Endothelial cell of umbilical vein (primary cell): ENCODE measurements around the gene VRK2.

Experiments used
- CTCF ChIP-seq, 2 donors: IDR thresholded peaks; 1 replicate in 1 of 2; 2 replicates in 1 of 2; pipeline ENCODE4 v1.5.1; 2011; ENCODE audit warnings: low read length in 2 of 2, mild to moderate bottlenecking in 2 of 2, moderate library complexity in 2 of 2, control low read depth in 1 of 2, inconsistent platforms in 1 of 2, low read depth in 1 of 2; ENCODE audit not compliant: insufficient read depth in 1 of 2; ENCODE audit errors: extremely low read depth in 1 of 2
- EZH2 ChIP-seq: IDR thresholded peaks from 2 replicates; pipeline ENCODE4 v1.6.1; 2012; ENCODE audit warnings: borderline replicate concordance, low read depth, mild to moderate bottlenecking, moderate library complexity, low read length, inconsistent platforms; ENCODE audit not compliant: severe bottlenecking
- FOS ChIP-seq: IDR thresholded peaks from 2 replicates; pipeline ENCODE4 v1.6.1; 2011; ENCODE audit warnings: mild to moderate bottlenecking, low read length, moderate library complexity, borderline replicate concordance; ENCODE audit not compliant: insufficient read depth
- GATA2 ChIP-seq: IDR thresholded peaks from 2 replicates; pipeline ENCODE4 v1.7.0; 2011; ENCODE audit warnings: low read depth, mild to moderate bottlenecking, moderate library complexity, mixed read lengths, low read length; ENCODE audit not compliant: insufficient read length, insufficient read depth
- JUN ChIP-seq: IDR thresholded peaks from 2 replicates; pipeline ENCODE4 v1.6.1; 2011; ENCODE audit warnings: borderline replicate concordance, low read depth; ENCODE audit not compliant: insufficient read length, insufficient read depth
- MAX ChIP-seq: IDR thresholded peaks from 2 replicates; pipeline ENCODE4 v1.6.1; 2011; ENCODE audit not compliant: insufficient read depth, insufficient read length
- POLR2A ChIP-seq: IDR thresholded peaks from 2 replicates; pipeline ENCODE4 v1.6.1; 2012; ENCODE audit warnings: low read depth, mild to moderate bottlenecking, control low read depth, low read length
- POLR2AphosphoS5 ChIP-seq: IDR thresholded peaks from 2 replicates; pipeline ENCODE4 v1.6.1; 2012; ENCODE audit warnings: low read depth, mild to moderate bottlenecking, control low read depth, low read length, moderate library complexity; ENCODE audit not compliant: insufficient read depth

- TF ChIP-seq POLR2AphosphoS5, result no peak
- no peak for TF ChIP-seq POLR2A
- TF ChIP-seq CTCF (IDR thresholded peaks at IDR 0.05; ENCODE audit: extremely low read depth in 1 of 2, insufficient read depth in 1 of 2, low read depth in 1 of 2, low read length in 2 of 2), result no peak
- no peak for TF ChIP-seq GATA2
- TF ChIP-seq EZH2, result no peak
- no peak for TF ChIP-seq JUN
- TF ChIP-seq MAX, result no peak
- no peak for TF ChIP-seq FOS
Observed at GRCh38 chr2:58157754-58158153, 111.1 kb downstream of the VRK2 start.
